HG02840 (cell line): ENCODE measurements around the gene OR2T4.

Source experiments
- ATAC-seq: cut with Tn5 transposase; IDR thresholded peaks from one replicate; pipeline ENCODE4 v1.9.1; 2021; ENCODE audit warnings: mild to moderate bottlenecking, moderate library complexity, moderate number of reproducible peaks; ENCODE audit not compliant: unreplicated experiment, low FRiP score

OR2T4 gene

DNA sequence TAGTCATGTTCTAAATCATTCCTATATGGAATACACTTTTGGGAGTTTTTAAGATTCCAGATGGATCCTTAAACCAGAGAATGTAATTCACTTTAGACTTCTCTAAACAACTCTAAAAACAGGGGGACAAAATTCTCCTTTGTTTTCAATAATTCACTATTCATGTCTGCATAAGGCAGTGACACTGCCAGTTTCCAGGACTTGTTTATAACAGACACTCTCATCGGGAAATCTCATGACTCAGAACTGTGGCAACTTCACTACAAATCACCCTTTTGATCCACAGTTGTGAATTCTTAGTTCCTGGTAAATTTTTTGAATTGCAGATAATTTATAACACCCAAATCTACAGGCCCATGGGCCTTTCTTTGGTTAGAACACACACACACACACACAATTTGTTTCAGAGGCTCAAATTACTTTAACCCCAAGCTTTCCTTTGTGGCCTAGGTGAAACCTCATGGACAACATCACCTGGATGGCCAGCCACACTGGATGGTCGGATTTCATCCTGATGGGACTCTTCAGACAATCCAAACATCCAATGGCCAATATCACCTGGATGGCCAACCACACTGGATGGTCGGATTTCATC lies at the start of gene OR2T4:
OR2T4 (plus strand) TSS at position 545 of the 595 bp plus-strand sequence; CDS start at position 545, 0 bp downstream.
- ATAC-seq: no peak

DNA sequence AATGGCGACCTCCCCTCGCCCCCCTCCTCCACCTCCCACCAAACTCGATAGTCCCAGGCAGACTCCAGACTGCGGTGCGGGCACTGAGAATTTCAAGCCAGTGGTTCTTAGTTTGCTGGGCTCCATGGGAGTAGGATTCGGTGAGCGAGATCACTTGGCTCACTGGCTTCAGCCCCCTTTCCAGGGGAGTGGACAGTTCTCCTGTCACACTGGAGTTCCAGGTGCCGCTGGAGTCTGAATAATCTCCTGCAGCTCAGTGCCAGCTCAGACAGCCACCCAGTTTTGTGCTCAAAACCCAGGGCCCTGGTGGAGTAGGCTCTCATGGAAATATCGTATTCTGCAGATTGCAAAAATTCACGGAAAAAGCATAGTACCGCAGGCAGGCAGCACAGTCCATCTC lies 44.7 kb upstream of the OR2T4 start:
- ATAC-seq: no peak

GRCh38 chr1:248324468-248324867 lies 37.0 kb upstream of the OR2T4 start, which contains the start of gene OR2M7:
OR2M7 (minus strand) TSS chr1:248324568; CDS start chr1:248324568, 0 bp downstream.
- no peak for ATAC-seq

DNA sequence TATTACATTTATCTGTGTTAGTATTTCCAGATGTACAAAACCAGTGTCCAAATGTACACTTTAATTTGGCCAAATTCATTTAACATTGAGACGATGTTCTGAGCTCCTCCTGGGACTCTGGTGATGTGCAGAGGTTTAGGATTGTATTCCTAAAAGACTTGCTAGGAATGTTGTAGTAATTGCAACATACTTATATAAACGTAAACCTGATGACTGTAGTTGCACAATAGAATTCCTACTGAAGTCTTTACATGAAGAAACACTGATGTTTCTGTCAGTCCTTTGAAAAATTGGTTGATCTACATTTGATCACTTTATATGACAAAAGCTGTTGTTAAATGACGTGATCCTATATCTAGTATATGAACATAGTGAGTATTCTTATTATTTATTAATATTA lies 18.0 kb upstream of the OR2T4 start:
- no peak for ATAC-seq

- ATAC-seq: no peak
Observed at GRCh38 chr1:248348475-248348874, 13.0 kb upstream of the OR2T4 start, which contains the start of gene OR14C36. OR14C36 (plus strand) TSS chr1:248348775; CDS start chr1:248348775, 0 bp downstream.

DNA sequence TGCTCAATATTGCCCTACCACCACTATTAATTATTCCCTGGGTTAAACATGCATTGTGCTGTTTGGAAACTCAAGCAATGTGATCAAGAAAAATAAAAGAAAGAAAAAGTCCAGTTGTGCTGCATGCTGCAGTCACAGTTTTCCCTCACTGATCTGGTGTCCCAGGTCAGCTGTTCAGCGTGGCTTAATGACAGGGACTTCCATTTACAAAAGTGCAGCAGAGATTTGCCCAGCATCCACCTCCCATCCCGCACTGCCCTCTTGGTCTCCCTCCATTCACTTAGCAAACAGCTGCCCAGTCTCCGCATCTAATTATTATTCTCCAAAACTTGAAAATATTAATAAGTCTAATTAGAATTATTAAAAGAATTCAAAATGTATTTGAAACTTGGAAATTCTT lies 2.0 kb upstream of the OR2T4 start:
- ATAC-seq: no peak

- no peak for ATAC-seq
Observed at GRCh38 chr1:248366609-248367008, 5.1 kb downstream of the OR2T4 start.

DNA sequence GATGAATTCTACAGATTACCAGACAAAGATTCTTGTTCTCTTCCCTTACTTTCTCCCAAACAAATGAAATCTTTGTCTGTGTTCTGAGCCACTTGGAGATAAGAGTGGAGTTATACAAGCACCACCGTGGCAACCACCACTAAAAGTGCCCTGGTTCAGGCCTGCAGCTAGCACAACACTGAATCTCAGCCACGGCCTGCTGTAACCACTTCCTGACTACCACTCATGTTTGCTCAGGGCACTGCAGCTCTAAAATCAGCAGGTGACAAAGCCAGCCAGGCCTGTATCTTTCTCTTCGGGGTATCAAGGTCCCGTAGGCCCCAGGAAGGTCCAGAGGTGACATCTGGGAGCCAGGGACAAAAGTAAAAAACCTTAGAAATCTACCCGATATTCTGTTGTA lies 10.9 kb downstream of the OR2T4 start:
- no peak for ATAC-seq

DNA sequence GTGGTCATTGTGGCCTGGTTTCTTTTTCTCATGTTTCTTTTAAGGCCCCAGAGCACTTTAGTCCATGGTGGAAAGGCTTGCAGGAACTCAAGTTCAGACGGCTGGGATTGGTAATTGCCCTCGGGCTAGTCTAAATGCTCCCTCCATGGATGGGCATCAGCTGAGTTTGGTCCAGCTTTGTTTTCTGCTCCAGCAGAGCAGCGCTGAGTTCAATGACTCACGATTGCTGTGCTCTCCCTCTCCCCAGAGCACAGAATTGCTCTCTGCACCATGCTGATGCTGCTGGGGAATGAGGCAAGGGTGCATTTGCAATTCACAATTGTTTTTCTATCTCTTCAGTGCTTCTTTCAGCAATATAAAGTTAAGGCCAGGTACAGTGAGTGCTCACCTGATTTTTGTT lies 12.3 kb downstream of the OR2T4 start:
- no peak for ATAC-seq

- ATAC-seq: no peak
Observed at GRCh38 chr1:248375446-248375845, 14.0 kb downstream of the OR2T4 start, which contains the start of gene OR2T6. OR2T6 (plus strand) TSS chr1:248375746; CDS start chr1:248387609, 11,863 bp downstream.

DNA sequence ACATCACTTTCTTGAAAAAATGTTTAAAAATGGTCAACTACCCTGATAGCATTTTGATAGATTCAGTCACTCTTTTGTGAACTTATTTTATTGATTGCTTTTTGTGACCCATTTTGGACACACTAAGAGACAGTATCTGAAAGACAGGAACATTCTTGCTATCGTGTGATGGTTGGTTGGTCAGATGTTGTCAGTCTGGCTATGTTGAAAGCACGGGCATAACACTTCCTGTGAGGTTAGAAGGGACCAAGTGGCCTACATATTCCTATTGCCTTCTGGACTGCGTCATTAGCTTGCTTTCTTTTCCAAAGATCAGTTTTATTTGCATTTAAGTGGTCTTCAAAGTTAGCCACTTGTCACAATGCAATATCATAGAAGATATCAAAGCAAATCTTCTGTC lies 15.5 kb downstream of the OR2T4 start:
- ATAC-seq: no peak

GRCh38 chr1:248380854-248381253 lies 19.4 kb downstream of the OR2T4 start:
- no peak for ATAC-seq

DNA sequence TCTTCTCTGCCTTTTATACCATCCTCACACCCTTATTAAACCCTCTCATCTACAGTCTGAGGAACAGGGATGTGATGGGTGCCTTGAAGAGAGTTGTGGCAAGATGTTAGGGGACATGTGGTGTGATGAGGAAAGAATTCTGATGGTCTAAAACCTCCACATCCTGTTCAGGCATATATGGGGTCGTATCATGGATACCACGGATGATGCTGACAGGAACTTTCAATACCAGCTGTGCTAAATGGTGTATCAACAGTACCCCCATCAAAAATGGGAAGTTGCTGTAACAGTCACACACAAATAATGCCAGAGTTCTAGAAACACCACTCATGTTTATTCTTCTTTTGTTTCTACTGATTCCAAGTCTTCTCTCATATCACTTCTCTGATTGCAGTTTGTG lies 27.0 kb downstream of the OR2T4 start:
- ATAC-seq: no peak

DNA sequence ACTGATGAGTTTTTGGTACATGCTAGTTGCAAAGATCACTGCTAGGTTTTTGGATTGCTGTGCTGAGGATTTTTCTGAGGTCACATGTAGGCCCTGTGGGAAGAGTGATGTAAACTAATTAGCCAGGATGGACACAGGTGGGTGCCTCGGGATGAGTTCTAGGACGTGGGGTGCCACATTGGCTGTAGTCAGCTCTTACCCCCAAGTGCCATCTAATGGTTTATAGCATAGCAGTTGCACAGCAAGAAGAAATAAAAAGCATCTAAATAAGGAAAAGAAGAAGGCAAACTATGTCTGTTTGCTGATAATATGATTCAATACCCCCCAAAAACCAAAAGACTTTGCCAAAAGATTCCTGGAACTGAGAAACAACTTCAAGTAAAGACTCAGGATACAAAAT lies 31.6 kb downstream of the OR2T4 start:
- ATAC-seq: no peak

- ATAC-seq: no peak
Observed at GRCh38 chr1:248402748-248403147, 41.3 kb downstream of the OR2T4 start, which contains the start of gene OR2T1. OR2T1 (plus strand) TSS chr1:248403048; CDS start chr1:248406148, 3,100 bp downstream.

- ATAC-seq: no peak
Observed at GRCh38 chr1:248404024-248404423, 42.6 kb downstream of the OR2T4 start.

GRCh38 chr1:248406721-248407692 lies 45.5 kb downstream of the OR2T4 start:
- no peak for ATAC-seq
